Esophagus muscularis mucosa (tissue), 3 donors: ENCODE data around the gene RGS1.

ENCODE experiments used
- CTCF ChIP-seq, 3 experiments: fragments of 200-600 bp in 2 of 3; fragments of 450-650 bp in 1 of 3; sonication (generic) in 2 of 3; IDR thresholded peaks; one replicate each; pipeline ENCODE4 v1.5.1; 2017 to 2019; ENCODE audit warnings: antibody characterized with exemption in 3 of 3, mild to moderate bottlenecking in 2 of 3, moderate library complexity in 1 of 3
- POLR2A ChIP-seq: fragments of 450-650 bp; IDR thresholded peaks from one replicate; pipeline ENCODE4 v1.6.1; 2017; ENCODE audit warnings: antibody characterized with exemption, moderate library complexity, mild to moderate bottlenecking, low read depth
- POLR2AphosphoS5 ChIP-seq, 2 donors: sonication (generic); formaldehyde crosslinking; IDR thresholded peaks; one replicate each; pipeline ENCODE4 v1.6.1; 2017; ENCODE audit warnings: antibody characterized with exemption in 2 of 2

- TF ChIP-seq CTCF (IDR thresholded peaks at IDR 0.05) = no peak
- no peak for TF ChIP-seq POLR2A
- TF ChIP-seq POLR2AphosphoS5 (IDR thresholded peaks at IDR 0.05) = no peak
Measured at GRCh38 chr1:192592517-192592916, 16.9 kb downstream of the RGS1 start.
